ENCODE results near the gene MGME1. TPM values are rescaled to one million over a fixed set of nuclear protein-coding genes. Genes with fewer than 3 reads are reported as not detected.

MGME1 gene
- total RNA-seq, 1 experiment from 2014 or later, result 20.6 TPM

DNA sequence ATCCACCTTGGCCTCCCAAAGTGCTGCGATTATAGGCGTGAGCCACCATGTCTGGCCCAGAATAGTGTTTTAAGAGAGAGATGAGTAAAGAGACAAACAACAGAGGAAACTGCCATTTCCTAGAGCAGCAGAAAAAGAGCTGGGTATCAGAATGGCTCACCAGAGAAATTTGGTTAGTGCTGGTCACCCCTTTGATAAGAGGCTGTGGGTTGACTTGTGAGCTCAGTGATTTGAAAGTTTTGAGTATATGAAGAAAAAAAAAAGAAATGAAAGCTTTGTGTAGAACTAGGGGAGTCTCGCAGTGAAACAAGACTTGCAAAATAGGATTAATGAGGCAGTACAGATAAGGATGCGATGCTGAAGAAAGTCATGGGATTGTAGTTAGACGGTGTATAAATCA, 29.6 kb downstream of the MGME1 start:
- H3K27me3 ChIP-seq, result no peaks in the 10 kb centered on the region
- H3K4me3 ChIP-seq, result no peak overlapping the region
- no peak for DNase-seq
- H3K36me3 ChIP-seq, result no peaks in the 10 kb centered on the region
- H3K9me3 ChIP-seq, result no peaks in the 10 kb centered on the region

DNA sequence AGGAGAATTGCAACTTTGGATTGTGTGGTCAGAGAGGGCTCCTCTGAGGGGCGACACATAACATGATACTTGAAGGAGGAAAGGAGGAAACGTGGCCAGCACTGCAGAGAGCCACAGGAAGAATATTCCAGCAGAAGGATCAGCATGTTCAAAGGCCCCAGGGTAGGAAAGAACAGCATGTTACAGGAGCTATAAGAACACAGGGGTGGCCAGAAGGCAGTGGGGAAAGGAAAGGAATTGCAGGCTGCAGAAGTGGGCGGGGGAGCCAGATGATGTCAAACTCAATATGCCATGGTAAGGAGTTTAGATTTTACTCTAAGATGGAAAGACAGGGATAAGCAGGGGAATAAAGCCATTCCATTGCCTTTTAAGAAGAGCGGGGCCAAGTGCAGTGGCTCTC, 30.7 kb downstream of the MGME1 start:
- no peak for DNase-seq
- Histone ChIP-seq H3K36me3 (no peaks in the 10 kb centered on the region), H3K27me3 (no peaks in the 10 kb centered on the region), H3K9me3 (no peaks in the 10 kb centered on the region), H3K4me3 (no peak overlapping the region)

- peak; percentile 66 for DNase-seq
These were observed 32.5 kb downstream of the MGME1 start for GRCh38 chr20:18001131-18001921.

DNA sequence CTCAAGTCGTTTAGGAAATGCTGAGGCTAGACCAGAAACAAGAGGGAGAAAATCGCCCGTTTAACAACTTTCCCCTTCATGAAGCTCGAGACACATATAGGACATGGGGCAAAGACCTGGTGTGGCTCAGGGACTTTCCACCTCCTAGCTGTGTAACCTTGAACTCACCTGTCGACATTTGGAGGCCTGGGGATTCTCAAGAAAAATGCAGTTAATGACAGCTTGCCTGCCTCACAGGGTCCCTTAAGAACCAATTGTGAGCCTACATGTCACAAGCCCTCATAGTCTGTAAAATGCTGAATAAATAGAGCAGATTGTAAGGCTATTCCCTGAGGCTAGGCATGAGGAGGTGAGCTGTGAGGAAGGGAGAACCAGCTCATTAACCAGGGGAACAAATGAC, 35.1 kb downstream of the MGME1 start:
- Histone ChIP-seq H3K27me3 (no peaks in the 10 kb centered on the region), H3K4me3 (no peak overlapping the region), H3K9me3 (no peaks in the 10 kb centered on the region), H3K36me3 (no peaks in the 10 kb centered on the region)
- DNase-seq, result no peak

More at GRCh38 chr20:18001131-18001921, 32.5 kb downstream of the MGME1 start:
- Histone ChIP-seq H3K9me3 (no peaks in the 10 kb centered on the region), H3K36me3 (no peaks in the 10 kb centered on the region), H3K27me3 (no peaks in the 10 kb centered on the region), H3K4me3 (no peak overlapping the region)

DNA sequence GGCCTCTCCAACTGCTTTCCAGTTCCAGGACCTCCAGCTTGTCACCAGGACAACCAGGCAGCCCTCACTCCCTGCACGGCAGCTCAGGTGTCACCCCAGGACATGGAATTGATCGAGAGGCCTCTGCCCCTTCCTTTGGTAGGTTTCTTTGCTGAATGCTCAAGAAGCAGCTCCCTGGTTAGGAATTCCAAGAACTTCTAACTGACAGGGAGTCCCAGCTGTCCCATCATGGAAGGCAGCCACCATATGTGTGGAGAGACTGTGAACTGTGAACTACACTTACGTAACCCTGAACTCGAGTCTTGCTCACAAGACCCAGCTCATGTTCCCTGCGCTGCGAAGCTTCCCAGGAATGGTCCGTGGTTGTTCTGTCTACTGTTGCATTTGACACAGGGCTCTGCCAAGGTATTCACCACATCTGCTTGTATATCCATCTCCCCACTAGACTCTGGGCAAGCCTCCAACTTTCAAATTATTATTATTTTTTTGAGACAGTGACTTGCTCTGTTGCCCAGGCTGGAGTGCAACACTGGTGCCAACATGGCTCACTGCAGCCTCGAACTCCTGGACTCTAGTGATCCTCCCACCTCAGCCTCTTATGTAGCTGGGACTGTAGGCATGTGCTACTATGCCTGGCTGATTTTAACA, 35.7 kb downstream of the MGME1 start:
- H3K9me3 ChIP-seq, result no peaks in the 10 kb centered on the region
- H3K36me3 ChIP-seq, result no peaks in the 10 kb centered on the region
- H3K27me3 ChIP-seq, result no peaks in the 10 kb centered on the region
- H3K4me3 ChIP-seq, result no peak overlapping the region
- no peak for DNase-seq

- Histone ChIP-seq H3K9me3 (no peaks in the 10 kb centered on the region), H3K27me3 (no peaks in the 10 kb centered on the region), H3K36me3 (no peaks in the 10 kb centered on the region), H3K4me3 (no peak overlapping the region)
- DNase-seq, result no peak
These were observed 36.6 kb downstream of the MGME1 start for GRCh38 chr20:18005170-18005989.

DNA sequence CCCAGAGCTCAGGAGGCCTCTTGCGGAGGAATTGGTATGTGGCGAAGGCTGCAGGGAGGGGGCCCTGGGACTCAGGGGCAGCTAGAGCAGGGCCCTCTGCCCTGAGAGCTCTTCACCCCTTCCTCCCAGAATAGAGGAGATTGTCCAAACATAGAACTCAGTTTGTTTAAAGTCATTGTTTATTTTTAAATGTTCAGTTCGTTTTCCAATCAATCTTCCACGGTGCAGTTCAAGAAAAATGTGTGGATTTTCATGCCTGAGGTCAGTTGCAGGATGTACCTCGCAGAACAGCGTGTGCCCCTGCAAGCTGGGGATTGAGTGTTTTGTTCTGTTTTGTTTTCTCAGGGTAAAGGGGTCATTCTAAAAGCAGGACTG, 37.2 kb downstream of the MGME1 start:
- no peaks in the 10 kb centered on the region for H3K9me3 ChIP-seq
- H3K4me3 ChIP-seq, result no peak overlapping the region
- no peak for DNase-seq
- H3K36me3 ChIP-seq, result no peaks in the 10 kb centered on the region
- no peaks in the 10 kb centered on the region for H3K27me3 ChIP-seq

DNA sequence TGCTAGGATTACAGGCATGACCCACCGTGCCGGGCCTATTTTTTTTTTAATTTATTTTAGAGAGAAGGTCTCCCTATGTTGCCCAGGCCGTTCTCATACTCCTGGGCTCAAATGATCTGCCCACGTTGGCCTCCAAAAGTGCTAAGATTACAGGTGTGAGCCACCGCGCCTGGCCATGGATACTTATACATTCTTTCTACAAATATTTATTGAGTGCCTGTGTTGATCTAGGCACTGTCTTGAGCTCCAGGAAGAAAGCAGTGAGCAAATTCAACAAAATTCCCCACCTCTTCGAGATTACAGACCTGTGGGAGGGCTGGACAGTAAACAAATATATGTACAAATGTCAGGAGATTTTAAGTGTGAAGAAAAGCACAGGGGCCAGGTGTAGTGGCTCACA, 37.9 kb downstream of the MGME1 start:
- DNase-seq, result no peak
- no peaks in the 10 kb centered on the region for H3K9me3 ChIP-seq

GRCh38 chr20:18007534-18008292, 38.9 kb downstream of the MGME1 start:
- no peaks in the 10 kb centered on the region for H3K27me3 ChIP-seq
- no peaks in the 10 kb centered on the region for H3K36me3 ChIP-seq
- no peak overlapping the region for H3K4me3 ChIP-seq
- no peaks in the 10 kb centered on the region for H3K9me3 ChIP-seq
- DNase-seq, result peak; percentile 6

More for the DNA sequence above, 37.9 kb downstream of the MGME1 start:
- Histone ChIP-seq H3K27me3 (no peaks in the 10 kb centered on the region), H3K36me3 (no peaks in the 10 kb centered on the region), H3K4me3 (no peak overlapping the region)

- DNase-seq, result no peak
- no peaks in the 10 kb centered on the region for H3K27me3 ChIP-seq
- H3K4me3 ChIP-seq, result no peak overlapping the region
- H3K36me3 ChIP-seq, result no peaks in the 10 kb centered on the region
- no peaks in the 10 kb centered on the region for H3K9me3 ChIP-seq
These were observed 40.3 kb downstream of the MGME1 start for GRCh38 chr20:18009116-18009515.

GRCh38 chr20:18011482-18011881, 42.7 kb downstream of the MGME1 start:
- Histone ChIP-seq H3K4me3 (no peak overlapping the region), H3K36me3 (no peaks in the 10 kb centered on the region), H3K9me3 (no peaks in the 10 kb centered on the region), H3K27me3 (no peaks in the 10 kb centered on the region)
- no peak for DNase-seq

- no peak for DNase-seq
- H3K9me3 ChIP-seq, result no peaks in the 10 kb centered on the region
- H3K4me3 ChIP-seq, result no peak overlapping the region
- H3K27me3 ChIP-seq, result no peaks in the 10 kb centered on the region
- no peaks in the 10 kb centered on the region for H3K36me3 ChIP-seq
These were observed 43.3 kb downstream of the MGME1 start for GRCh38 chr20:18011951-18012645.

DNA sequence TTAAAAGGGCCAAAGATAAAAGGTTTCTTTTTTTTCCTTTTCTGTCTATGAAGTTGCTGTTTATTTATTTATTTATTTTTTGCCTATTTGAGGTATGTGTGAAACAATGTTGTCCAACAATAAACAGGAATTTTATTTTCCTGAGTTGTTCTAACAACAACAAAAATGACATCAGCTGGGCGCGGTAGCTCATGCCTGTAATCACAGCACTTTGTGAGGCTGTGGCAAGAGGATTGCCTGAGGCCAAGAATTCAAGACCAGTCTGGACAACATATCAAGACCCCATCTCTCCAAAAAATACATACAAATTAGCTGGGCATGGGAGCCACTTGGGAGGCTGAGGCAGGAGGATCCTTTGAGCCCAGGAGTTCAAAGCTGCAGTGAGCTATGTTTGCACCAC, 44.1 kb downstream of the MGME1 start:
- Histone ChIP-seq H3K4me3 (no peak overlapping the region), H3K36me3 (no peaks in the 10 kb centered on the region), H3K27me3 (no peaks in the 10 kb centered on the region), H3K9me3 (no peaks in the 10 kb centered on the region)
- DNase-seq, result no peak

DNA sequence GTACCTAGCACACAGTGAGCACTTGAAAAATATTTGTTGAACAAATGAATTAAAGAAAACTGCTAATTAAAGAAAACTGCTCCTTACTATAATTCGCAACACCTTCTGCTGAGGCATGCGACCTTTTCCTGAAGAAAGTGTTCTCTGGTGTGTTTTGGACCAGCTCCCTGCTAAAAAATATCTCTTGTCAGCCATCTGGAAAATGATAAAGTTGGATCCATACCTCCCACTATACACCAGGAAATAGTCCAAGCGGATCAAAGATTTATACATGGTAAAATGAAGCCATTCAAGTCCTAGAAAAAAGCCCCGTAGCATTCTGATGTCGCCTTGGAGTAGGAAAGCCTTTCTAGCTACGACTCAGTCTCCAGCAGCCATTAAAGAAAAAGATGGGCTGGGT, 45.6 kb downstream of the MGME1 start:
- Histone ChIP-seq H3K36me3 (no peaks in the 10 kb centered on the region), H3K4me3 (no peak overlapping the region), H3K27me3 (no peaks in the 10 kb centered on the region), H3K9me3 (no peaks in the 10 kb centered on the region)
- no peak for DNase-seq

DNA sequence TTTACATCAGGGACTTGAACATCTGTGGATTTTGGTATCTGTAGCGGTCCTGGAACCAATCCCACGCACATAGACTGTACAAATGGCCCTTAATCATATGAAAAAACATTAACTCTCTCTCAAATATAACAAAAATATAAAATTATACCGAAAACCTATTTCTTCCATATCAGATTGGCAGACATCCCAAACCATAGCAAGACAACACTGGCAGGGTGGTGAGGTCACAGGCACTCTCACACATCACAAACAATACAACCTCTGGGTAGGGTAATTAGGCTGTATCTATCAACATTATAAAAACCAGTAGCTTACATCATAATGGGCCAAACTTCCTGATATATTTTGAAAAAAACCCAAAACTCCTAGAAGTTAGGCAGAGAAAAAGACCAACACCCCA, 48.0 kb downstream of the MGME1 start:
- Histone ChIP-seq H3K9me3 (no peaks in the 10 kb centered on the region), H3K36me3 (no peaks in the 10 kb centered on the region), H3K4me3 (no peak overlapping the region), H3K27me3 (no peaks in the 10 kb centered on the region)
- no peak for DNase-seq

DNA sequence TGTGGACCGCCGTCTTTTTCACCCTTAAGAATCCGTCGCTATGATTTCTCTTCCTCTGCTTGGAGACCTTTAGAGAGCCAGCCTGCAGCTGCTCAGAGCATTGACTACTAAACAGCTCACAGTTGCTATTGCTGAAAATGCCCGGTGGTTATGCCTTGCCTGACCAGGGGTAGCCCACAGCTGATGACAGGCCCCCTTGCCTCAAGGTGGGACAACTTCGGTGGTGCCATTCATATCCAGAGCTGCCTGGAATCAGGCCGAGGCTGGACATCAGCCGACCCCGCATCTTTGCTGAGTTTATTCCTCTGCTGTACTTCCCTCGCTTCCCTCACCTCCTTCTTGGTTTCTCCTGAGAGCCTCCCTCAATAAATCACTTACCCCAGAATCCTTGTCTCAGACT, 49.3 kb downstream of the MGME1 start:
- H3K4me3 ChIP-seq, result no peak overlapping the region
- no peak for DNase-seq
- H3K36me3 ChIP-seq, result no peaks in the 10 kb centered on the region
- no peaks in the 10 kb centered on the region for H3K9me3 ChIP-seq
- H3K27me3 ChIP-seq, result no peaks in the 10 kb centered on the region

Measured in MG63 (cell line).